Stomach (tissue), 4 donors: ENCODE results near the gene ESR1.

Experiments
- POLR2A ChIP-seq, 4 donors: fragments of 450-650 bp; IDR thresholded peaks; one replicate each; pipeline ENCODE4 v1.6.1; 2016; ENCODE audit warnings: antibody characterized with exemption in 4 of 4, control low read depth in 2 of 4, mild to moderate bottlenecking in 1 of 4, moderate library complexity in 1 of 4
- POLR2AphosphoS5 ChIP-seq, 3 donors: sonication (generic); formaldehyde crosslinking; IDR thresholded peaks; one replicate each; pipeline ENCODE4 v1.6.1; 2016; ENCODE audit warnings: antibody characterized with exemption in 3 of 3
- TF ChIP-seq, protein P1 (sequence below), 7 experiments: fragments of 450-650 bp in 4 of 7; fragments of 200-600 bp in 3 of 7; sonication (generic) in 3 of 7; IDR thresholded peaks; one replicate each; pipeline ENCODE4 v1.5.1; 2016 to 2019; ENCODE audit warnings: antibody characterized with exemption in 7 of 7, control low read depth in 2 of 7, mild to moderate bottlenecking in 1 of 7

DNA sequence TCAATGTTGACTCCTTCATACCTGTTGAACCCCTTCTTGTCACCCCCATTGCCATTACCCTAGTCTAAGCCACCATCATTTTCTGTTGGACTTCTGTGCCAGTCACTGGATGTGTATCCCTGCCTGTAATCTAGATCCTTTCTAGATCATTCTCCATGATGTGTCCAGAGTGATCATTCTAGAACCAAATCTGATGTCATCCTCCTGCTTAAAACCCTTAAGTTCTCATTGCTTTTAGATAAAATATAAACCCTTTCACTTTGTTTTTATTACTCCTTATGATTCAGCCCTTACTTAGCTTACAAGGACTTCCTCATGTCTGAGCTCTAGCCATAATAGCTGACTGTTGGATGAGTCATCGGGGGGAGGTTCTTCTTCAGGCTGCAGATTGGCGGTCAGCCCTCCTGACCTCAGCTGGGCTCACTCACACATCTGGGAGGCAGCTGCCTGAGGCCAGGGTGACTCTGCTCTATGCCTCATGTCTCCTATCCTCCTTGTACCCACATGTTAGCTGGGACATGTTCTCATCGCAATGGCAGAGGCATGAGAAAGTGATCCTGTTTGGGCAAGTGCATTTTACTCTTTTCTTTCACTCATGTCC, 287.6 kb downstream of the ESR1 start:
- TF ChIP-seq, protein P1, sequence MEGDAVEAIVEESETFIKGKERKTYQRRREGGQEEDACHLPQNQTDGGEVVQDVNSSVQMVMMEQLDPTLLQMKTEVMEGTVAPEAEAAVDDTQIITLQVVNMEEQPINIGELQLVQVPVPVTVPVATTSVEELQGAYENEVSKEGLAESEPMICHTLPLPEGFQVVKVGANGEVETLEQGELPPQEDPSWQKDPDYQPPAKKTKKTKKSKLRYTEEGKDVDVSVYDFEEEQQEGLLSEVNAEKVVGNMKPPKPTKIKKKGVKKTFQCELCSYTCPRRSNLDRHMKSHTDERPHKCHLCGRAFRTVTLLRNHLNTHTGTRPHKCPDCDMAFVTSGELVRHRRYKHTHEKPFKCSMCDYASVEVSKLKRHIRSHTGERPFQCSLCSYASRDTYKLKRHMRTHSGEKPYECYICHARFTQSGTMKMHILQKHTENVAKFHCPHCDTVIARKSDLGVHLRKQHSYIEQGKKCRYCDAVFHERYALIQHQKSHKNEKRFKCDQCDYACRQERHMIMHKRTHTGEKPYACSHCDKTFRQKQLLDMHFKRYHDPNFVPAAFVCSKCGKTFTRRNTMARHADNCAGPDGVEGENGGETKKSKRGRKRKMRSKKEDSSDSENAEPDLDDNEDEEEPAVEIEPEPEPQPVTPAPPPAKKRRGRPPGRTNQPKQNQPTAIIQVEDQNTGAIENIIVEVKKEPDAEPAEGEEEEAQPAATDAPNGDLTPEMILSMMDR (IDR thresholded peaks at IDR 0.05), result no peak
- TF ChIP-seq POLR2A (IDR thresholded peaks at IDR 0.05) (no peak), POLR2AphosphoS5 (IDR thresholded peaks at IDR 0.05) (peak in 1 of 3 donors; percentile 32)
